Activated effector memory CD4-positive, alpha-beta T cell treated with anti-CD3 and anti-CD28 coated beads, Interleukin-2, amount 50 U/mL, for 16 hours (primary cell): ENCODE measurements around the gene CYB5RL.

Experiments used
- DNase-seq: peaks from one replicate; pipeline ENCODE4 v3.0.0-alpha.2; 2020

Gene CYB5RL

GRCh38 chr1:54157401-54157800 is 42.4 kb downstream of the CYB5RL start:
- DNase-seq, result no peak

- DNase-seq, result no peak
Measured at GRCh38 chr1:54156986-54157385, 42.8 kb downstream of the CYB5RL start.

DNA sequence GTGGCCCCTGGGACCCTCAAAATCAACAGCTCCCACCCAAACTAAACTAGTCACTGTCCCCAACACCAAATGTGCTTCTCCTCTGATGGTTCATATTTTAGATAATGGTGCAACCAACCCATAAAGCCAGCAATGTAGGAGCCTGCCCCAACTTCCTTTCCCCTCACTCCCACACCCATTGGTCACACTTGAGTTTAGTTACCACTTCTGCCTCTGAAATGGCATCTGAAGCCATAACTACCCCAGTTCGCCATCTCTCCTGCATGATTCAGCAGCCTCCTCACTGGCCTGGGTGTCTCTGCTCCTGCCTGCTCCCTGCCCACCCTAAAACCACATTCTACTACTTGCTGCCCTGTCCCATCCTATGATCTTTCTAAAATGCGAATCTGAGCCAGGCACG is 43.6 kb downstream of the CYB5RL start:
- no peak for DNase-seq

DNA sequence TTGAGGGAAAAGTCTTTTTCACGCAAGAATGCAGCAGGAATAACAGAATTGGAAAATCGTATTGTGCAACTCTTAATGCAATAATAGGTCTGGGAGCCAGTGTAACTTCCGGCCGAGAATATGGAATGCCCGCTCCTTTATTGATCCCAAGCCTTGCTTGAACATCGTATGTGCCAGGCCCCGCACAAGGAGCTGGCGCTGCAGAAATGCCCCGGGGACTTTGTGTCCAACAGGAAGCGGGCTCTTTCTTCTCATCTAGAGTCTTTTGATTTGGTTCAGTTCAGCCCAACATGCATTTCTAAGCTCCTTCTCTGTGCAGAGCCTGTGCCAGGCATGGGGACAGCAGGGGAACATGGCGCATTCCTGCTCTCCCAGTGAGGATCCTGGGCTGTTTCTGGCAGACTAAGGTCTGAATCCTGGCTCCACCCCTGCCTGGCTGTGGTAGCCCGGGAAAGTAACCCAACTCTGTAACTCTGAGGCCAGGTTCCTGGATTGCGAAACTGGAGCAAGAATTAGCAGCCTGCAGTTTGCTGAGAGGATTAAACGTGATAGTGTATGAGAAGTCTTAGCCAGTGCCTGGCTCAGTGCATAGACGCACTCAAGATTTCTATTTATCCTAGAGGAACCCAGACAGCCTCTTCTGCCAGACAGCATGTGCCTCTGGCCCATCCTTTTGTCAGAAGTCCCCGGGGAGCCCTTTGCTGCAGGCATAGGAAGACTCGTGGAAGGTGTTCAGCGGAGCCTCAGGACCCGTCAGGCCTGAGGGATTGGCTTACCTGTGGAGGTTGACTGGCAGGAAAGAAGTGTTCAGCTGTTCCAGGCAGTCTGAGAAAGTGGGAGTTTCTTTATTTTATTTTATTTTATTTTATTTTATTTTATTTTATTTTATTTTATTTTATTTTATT is 46.0 kb downstream of the CYB5RL start:
- DNase-seq, result no peak

GRCh38 chr1:54152696-54153095 is 47.1 kb downstream of the CYB5RL start, which contains the start of gene CDCP2:
TSS of gene CDCP2 (minus strand) at chr1:54153000. CDS start at chr1:54152922, 78 bp downstream.
- DNase-seq, result no peak

- no peak for DNase-seq
Measured at GRCh38 chr1:54151013-54151412, 48.8 kb downstream of the CYB5RL start.
